Right cardiac atrium (tissue), 5 donors: Measurements from ENCODE around the gene CALM3. TPM values are rescaled to one million over a fixed set of nuclear protein-coding genes. Genes with fewer than 3 reads are reported as not detected.

ENCODE experiments used
- ATAC-seq, 2 donors: fragments of 200-7000 bp; cut with Tn5 transposase; one replicate each; pipeline versions ENCODE4 v1.8.0 to v1.9.1; 2020; ENCODE audit warnings: moderate library complexity in 2 of 2, mild to moderate bottlenecking in 1 of 2
- DNase-seq, 3 donors: peaks; one replicate each; pipeline ENCODE4 v3.0.0-alpha.2; 2020
- H3K27ac ChIP-seq: one replicate; pipeline ENCODE4 v1.5.1; 2013; ENCODE audit warnings: mild to moderate bottlenecking, low read length, control low read depth, moderate library complexity
- H3K27me3 ChIP-seq: one replicate; pipeline ENCODE4 v1.6.1; 2013; ENCODE audit not compliant: control insufficient read depth, insufficient read depth
- H3K4me1 ChIP-seq: one replicate; pipeline ENCODE4 v1.6.1; 2013; ENCODE audit warnings: low read length; ENCODE audit not compliant: control insufficient read depth, insufficient read depth
- H3K4me3 ChIP-seq: one replicate; pipeline ENCODE4 v1.5.1; 2013; ENCODE audit warnings: low read length, control low read depth
- H3K9me3 ChIP-seq: one replicate; pipeline ENCODE4 v1.6.1; 2013; ENCODE audit warnings: low read length; ENCODE audit not compliant: control insufficient read depth
- WGBS: extraction: QIAGEN DNeasy Blood & Tissue Kit; methylation state at CpG from one replicate; pipeline ENCODE4 v1.1.7; 2013; 5-methylcytosine and 5-hydroxymethylcytosine counted together
- intact Hi-C, 4 donors: fragments of 100-400 bp; cut with DNase I; formaldehyde crosslinking; loops; one replicate each; pipeline versions ENCODE4 v1.11.0 to v1.14.0; 2022 to 2023
- polyA plus RNA-seq: library from polyadenylated mRNA; stranded (reverse); fragments of 200-250 nt; gene quantifications from one replicate; pipeline ENCODE4 v1.2.3, GENCODE V29; 2013
- total RNA-seq, 4 donors: library from RNA; stranded (reverse); fragmentation: NEBNext Ultra II Directional; extraction: Animal tissue kit (Norgen Biotek cat#: 25700); gene quantifications; one replicate each; pipeline ENCODE4 v1.2.1, GENCODE V29; 2021
- donor health status: healthy with polysubstance abuse.
- donor health status: DM: no; HTN: yes; CAD: no.
- donor health status: DM: no; HTN: no; CAD: no.
- donor health status: DM: no; HTN: yes; CAD: no; lungs with severe emphysema.
- donor health status: DM: yes; HTN: yes; CAD: no.

Gene CALM3
- total and polyA plus RNA-seq, 5 donors: 232 to 365 (median 346) TPM

GRCh38 chr19:46608581-46609345 is 7.6 kb downstream of the CALM3 start:
- H3K27me3 ChIP-seq: no peaks in the 10 kb centered on the region
- intact Hi-C loops: no loop called here
- peaks cover 5% of the 10 kb centered on the region for H3K4me1 ChIP-seq
- DNase-seq: peak in 2 of 3 donors; percentile 12 to 40
- no peak overlapping the region for H3K4me3 ChIP-seq
- H3K27ac ChIP-seq: no peak overlapping the region
- H3K9me3 ChIP-seq: no peaks in the 10 kb centered on the region
- ATAC-seq: no peak
- 91% methylated on average over 27 of the region's 27 CpGs for WGBS

GRCh38 chr19:46609511-46610412 is 8.6 kb downstream of the CALM3 start:
- no peak for ATAC-seq
- WGBS: 73% methylated on average over 30 of the region's 30 CpGs
- H3K4me1 ChIP-seq: peaks cover 5% of the 10 kb centered on the region
- no peaks in the 10 kb centered on the region for H3K9me3 ChIP-seq
- DNase-seq: peak; percentile 11 to 53 (median 28)
- intact Hi-C loops: loop anchor here in 2 of 4 donors (10.0 kb wide), 2 partner anchors 55 to 235 kb away; partner anchors contain the start of gene DACT3 (in 1 of the 2)
- H3K27me3 ChIP-seq: no peaks in the 10 kb centered on the region
- H3K4me3 ChIP-seq: no peak overlapping the region
- no peak overlapping the region for H3K27ac ChIP-seq

- Histone ChIP-seq H3K4me1 (peaks cover 3% of the 10 kb centered on the region), H3K9me3 (no peaks in the 10 kb centered on the region), H3K27ac (no peak overlapping the region), H3K27me3 (no peaks in the 10 kb centered on the region), H3K4me3 (no peak overlapping the region)
- intact Hi-C loops: loop anchor here in 2 of 4 donors (10.0 kb wide), 2 partner anchors 54 to 234 kb away; partner anchors contain the start of gene DACT3 (in 1 of the 2)
- no peak for ATAC-seq
- peak in 1 of 3 donors; percentile 7 for DNase-seq
- WGBS: 54% methylated on average over 5 of the region's 5 CpGs
Observed at GRCh38 chr19:46610413-46610775, 9.3 kb downstream of the CALM3 start.

- 69% methylated on average over 17 of the region's 17 CpGs for WGBS
- DNase-seq: peak in 2 of 3 donors; percentile 4 to 40
- H3K4me1 ChIP-seq: no peaks in the 10 kb centered on the region
- no peaks in the 10 kb centered on the region for H3K9me3 ChIP-seq
- no peaks in the 10 kb centered on the region for H3K27me3 ChIP-seq
- H3K27ac ChIP-seq: no peak overlapping the region
- intact Hi-C loops: loop anchor here in 2 of 4 donors (10.0 kb wide), 2 partner anchors 54 to 234 kb away; partner anchors contain the start of gene DACT3 (in 1 of the 2)
- ATAC-seq: no peak
- H3K4me3 ChIP-seq: no peak overlapping the region
Observed at GRCh38 chr19:46610851-46611770, 10.0 kb downstream of the CALM3 start.

- ATAC-seq: no peak
- H3K9me3 ChIP-seq: no peaks in the 10 kb centered on the region
- whole genome bisulfite sequencing: 66% methylated on average over 6 of the region's 6 CpGs
- DNase-seq: peak in 2 of 3 donors; percentile 13 to 43
- H3K4me1 ChIP-seq: no peaks in the 10 kb centered on the region
- no peak overlapping the region for H3K27ac ChIP-seq
- H3K27me3 ChIP-seq: no peaks in the 10 kb centered on the region
- intact Hi-C loops: loop anchor here in 3 of 4 donors (2.0 to 10.0 kb wide), 3 partner anchors 51 to 233 kb away; partner anchors contain the start of gene DACT3 (in 1 of the 3)
- H3K4me3 ChIP-seq: no peak overlapping the region
Observed at GRCh38 chr19:46611776-46612175, 10.6 kb downstream of the CALM3 start.

- ATAC-seq (no peak), DNase-seq (peak in 2 of 3 donors; percentile 13 to 61)
- WGBS: 89% methylated on average over 22 of the region's 22 CpGs
- intact Hi-C loops: loop anchor here in 3 of 4 donors (2.0 to 10.0 kb wide), 3 partner anchors 49 to 231 kb away; partner anchors contain the start of gene DACT3 (in 1 of the 3)
- Histone ChIP-seq H3K4me1 (no peaks in the 10 kb centered on the region), H3K9me3 (no peaks in the 10 kb centered on the region), H3K4me3 (no peak overlapping the region), H3K27me3 (no peaks in the 10 kb centered on the region), H3K27ac (no peak overlapping the region)
Observed at GRCh38 chr19:46613525-46613924, 12.4 kb downstream of the CALM3 start.

- Histone ChIP-seq H3K4me3 (no peak overlapping the region), H3K9me3 (no peaks in the 10 kb centered on the region), H3K27ac (no peak overlapping the region), H3K27me3 (no peaks in the 10 kb centered on the region), H3K4me1 (peaks cover 2% of the 10 kb centered on the region)
- peak; percentile 86 to 95 (median 94) for DNase-seq
- intact Hi-C loops: loop anchor here in 2 of 4 donors (2.0 to 10.0 kb wide), 3 partner anchors 49 to 231 kb away; partner anchors contain the start of gene DACT3 (in 1 of the 2)
- ATAC-seq: peak; percentile 76 to 82
- WGBS: 10% methylated on average over 12 of the region's 12 CpGs
Observed at GRCh38 chr19:46614114-46614722, 13.1 kb downstream of the CALM3 start.

- Histone ChIP-seq H3K27ac (no peak overlapping the region), H3K27me3 (no peaks in the 10 kb centered on the region), H3K4me3 (no peak overlapping the region), H3K9me3 (no peaks in the 10 kb centered on the region), H3K4me1 (peaks cover 6% of the 10 kb centered on the region)
- 84% methylated on average over 10 of the region's 10 CpGs for WGBS
- ATAC-seq (no peak), DNase-seq (peak in 2 of 3 donors; percentile 5 to 13)
- intact Hi-C loops: loop anchor here in 3 of 4 donors (2.0 to 10.0 kb wide), 4 partner anchors 46 to 229 kb away; partner anchors contain the start of gene DACT3 (in 2 of the 3)
Observed at GRCh38 chr19:46615966-46616365, 14.8 kb downstream of the CALM3 start.

GRCh38 chr19:46616631-46617322 is 15.6 kb downstream of the CALM3 start:
- ATAC-seq: peak; percentile 15 to 19
- intact Hi-C loops: loop anchor here in 3 of 4 donors (5.0 to 10.0 kb wide), 3 partner anchors 46 to 228 kb away; partner anchors contain the start of gene DACT3 (in 2 of the 3)
- H3K4me1 ChIP-seq: peaks cover 6% of the 10 kb centered on the region
- H3K4me3 ChIP-seq: no peak overlapping the region
- no peaks in the 10 kb centered on the region for H3K27me3 ChIP-seq
- no peaks in the 10 kb centered on the region for H3K9me3 ChIP-seq
- peak; percentile 54 to 83 (median 80) for DNase-seq
- 27% methylated on average over 17 of the region's 17 CpGs for WGBS
- no peak overlapping the region for H3K27ac ChIP-seq
